ENCODE measurements around the gene MBNL2. TPM values are rescaled to one million over a fixed set of nuclear protein-coding genes. Genes with fewer than 3 reads are reported as not detected.
A peak's percentile ranks its signal among the peaks of the same experiment; 100 is the strongest.

MBNL2 gene
- total and polyA plus RNA-seq, 2 experiments from 2014 or later, result 46.7 to 79.5 TPM

GRCh38 chr13:97369261-97369893 is 147.2 kb downstream of the MBNL2 start:
- in situ Hi-C loops (cut with MboI), result loop anchor here (25.0 kb wide), 1 partner anchor 443 kb away; no protein-coding TSS in a partner anchor
- peak; percentile 49 for DNase-seq

GRCh38 chr13:97371486-97372109 is 149.5 kb downstream of the MBNL2 start:
- Histone ChIP-seq H3K9me3 (ENCODE audit: low read depth) (no peaks in the 10 kb centered on the region), H3K9ac (no peak overlapping the region), H2AFZ (no peak overlapping the region), H3F3A (ENCODE audit: insufficient read depth) (peaks cover 6% of the 10 kb centered on the region; the same call in 1 of the 2 replicates), H3K9me2 (ENCODE audit: insufficient read depth) (no peaks in the 10 kb centered on the region), H3K27ac (no peak overlapping the region), H3K27me3 (replicated peaks; ENCODE audit: insufficient read depth) (no peaks in the 10 kb centered on the region), H3K79me2 (ENCODE audit: insufficient read depth) (no peaks in the 10 kb centered on the region), H4K20me1 (ENCODE audit: insufficient read depth) (no peaks in the 10 kb centered on the region), H3K36me3 (ENCODE audit: low read depth) (0 out of 2 replicates have a peak, but pooled peaks cover 7% of the 10 kb centered on the region), H3K4me2 (ENCODE audit: unreplicated experiment) (no peak overlapping the region), H3K4me3 (no peak overlapping the region), H3K4me1 (ENCODE audit: insufficient read depth) (peaks cover 13% of the 10 kb centered on the region)
- TF ChIP-seq EZH2phosphoT487 (IDR thresholded peaks at IDR 0.05; ENCODE audit: insufficient read depth, low read depth) (no peak), EZH2 (IDR thresholded peaks at IDR 0.05; ENCODE audit: insufficient read depth, poor library complexity, severe bottlenecking) (no peak)
- in situ Hi-C loops (cut with MboI), result loop anchor here (25.0 kb wide), 1 partner anchor 441 kb away; no protein-coding TSS in a partner anchor
- DNase-seq, result no peak
- WGBS, 2 experiments (ENCODE audit: low coverage in 1 of 2, low lambda C conversion rate in 2 of 2, missing lambda C conversion rate in 2 of 2), result 91 to 93% methylated on average over 7 of the region's 7 CpGs

More at GRCh38 chr13:97369261-97369893, 147.2 kb downstream of the MBNL2 start:
- H4K20me1 ChIP-seq (ENCODE audit: insufficient read depth), result no peaks in the 10 kb centered on the region
- peaks cover 13% of the 10 kb centered on the region for H3K4me1 ChIP-seq (ENCODE audit: insufficient read depth)
- no peaks in the 10 kb centered on the region for H3K9me3 ChIP-seq (ENCODE audit: low read depth)
- 3 to 6% methylated on average over 4 of the region's 4 CpGs for WGBS, 2 experiments (ENCODE audit: low coverage in 1 of 2, low lambda C conversion rate in 2 of 2, missing lambda C conversion rate in 2 of 2)
- peak overlapping the region; percentile 60 for H3K27ac ChIP-seq
- H3K36me3 ChIP-seq (ENCODE audit: low read depth), result peaks cover 10% of the 10 kb centered on the region; the same call in 1 of the 2 replicates
- TF ChIP-seq EZH2 (IDR thresholded peaks at IDR 0.05; ENCODE audit: insufficient read depth, poor library complexity, severe bottlenecking), result no peak
- TF ChIP-seq EZH2phosphoT487 (IDR thresholded peaks at IDR 0.05; ENCODE audit: insufficient read depth, low read depth), result no peak
- no peaks in the 10 kb centered on the region for H3K9me2 ChIP-seq (ENCODE audit: insufficient read depth)
- peak overlapping the region; percentile 97 for H3K4me2 ChIP-seq (ENCODE audit: unreplicated experiment)
- H3K79me2 ChIP-seq (ENCODE audit: insufficient read depth), result no peaks in the 10 kb centered on the region
- H3K4me3 ChIP-seq, result peak overlapping the region; percentile 77
- H2AFZ ChIP-seq, result peak overlapping the region; percentile 65
- H3F3A ChIP-seq (ENCODE audit: insufficient read depth), result peaks cover 16% of the 10 kb centered on the region; the same call in 1 of the 2 replicates
- peak overlapping the region; percentile 79 for H3K9ac ChIP-seq
- no peaks in the 10 kb centered on the region for H3K27me3 ChIP-seq (replicated peaks; ENCODE audit: insufficient read depth)

GRCh38 chr13:97372936-97373335 is 150.8 kb downstream of the MBNL2 start:
- no peaks in the 10 kb centered on the region for H4K20me1 ChIP-seq (ENCODE audit: insufficient read depth)
- 59 to 77% methylated on average over 4 of the region's 4 CpGs for WGBS, 2 experiments (ENCODE audit: low coverage in 1 of 2, low lambda C conversion rate in 2 of 2, missing lambda C conversion rate in 2 of 2)
- H3K4me3 ChIP-seq, result no peak overlapping the region
- H2AFZ ChIP-seq, result no peak overlapping the region
- H3K9me2 ChIP-seq (ENCODE audit: insufficient read depth), result no peaks in the 10 kb centered on the region
- no peak overlapping the region for H3K9ac ChIP-seq
- no peak overlapping the region for H3K4me2 ChIP-seq (ENCODE audit: unreplicated experiment)
- peaks cover 7% of the 10 kb centered on the region for H3K4me1 ChIP-seq (ENCODE audit: insufficient read depth)
- no peak for TF ChIP-seq EZH2 (IDR thresholded peaks at IDR 0.05; ENCODE audit: insufficient read depth, poor library complexity, severe bottlenecking)
- no peak for TF ChIP-seq EZH2phosphoT487 (IDR thresholded peaks at IDR 0.05; ENCODE audit: insufficient read depth, low read depth)
- no peak overlapping the region for H3K27ac ChIP-seq
- no peaks in the 10 kb centered on the region for H3K79me2 ChIP-seq (ENCODE audit: insufficient read depth)
- H3K9me3 ChIP-seq (ENCODE audit: low read depth), result no peaks in the 10 kb centered on the region
- in situ Hi-C loops (cut with MboI), result loop anchor here (25.0 kb wide), 1 partner anchor 439 kb away; no protein-coding TSS in a partner anchor
- no peaks in the 10 kb centered on the region for H3K27me3 ChIP-seq (replicated peaks; ENCODE audit: insufficient read depth)
- 0 out of 2 replicates have a peak, but pooled peaks cover 8% of the 10 kb centered on the region for H3K36me3 ChIP-seq (ENCODE audit: low read depth)
- no peaks in the 10 kb centered on the region for H3F3A ChIP-seq (ENCODE audit: insufficient read depth)
- DNase-seq, result no peak

GRCh38 chr13:97373787-97374186 is 151.7 kb downstream of the MBNL2 start:
- Histone ChIP-seq H3K9ac (no peak overlapping the region), H3K4me3 (no peak overlapping the region), H3K9me3 (ENCODE audit: low read depth) (no peaks in the 10 kb centered on the region), H3K4me2 (ENCODE audit: unreplicated experiment) (no peak overlapping the region), H3K79me2 (ENCODE audit: insufficient read depth) (no peaks in the 10 kb centered on the region), H2AFZ (no peak overlapping the region), H3K27me3 (replicated peaks; ENCODE audit: insufficient read depth) (no peaks in the 10 kb centered on the region), H3K4me1 (ENCODE audit: insufficient read depth) (peaks cover 3% of the 10 kb centered on the region), H3F3A (ENCODE audit: insufficient read depth) (no peaks in the 10 kb centered on the region), H4K20me1 (ENCODE audit: insufficient read depth) (no peaks in the 10 kb centered on the region), H3K36me3 (ENCODE audit: low read depth) (0 out of 2 replicates have a peak, but pooled peaks cover 8% of the 10 kb centered on the region), H3K9me2 (ENCODE audit: insufficient read depth) (no peaks in the 10 kb centered on the region), H3K27ac (no peak overlapping the region)
- WGBS, 2 experiments (ENCODE audit: low coverage in 1 of 2, low lambda C conversion rate in 2 of 2, missing lambda C conversion rate in 2 of 2), result 86 to 92% methylated on average over 6 of the region's 6 CpGs
- no peak for DNase-seq
- TF ChIP-seq EZH2 (IDR thresholded peaks at IDR 0.05; ENCODE audit: insufficient read depth, poor library complexity, severe bottlenecking) (no peak), EZH2phosphoT487 (IDR thresholded peaks at IDR 0.05; ENCODE audit: insufficient read depth, low read depth) (no peak)
- in situ Hi-C loops (cut with MboI), result loop anchor here (25.0 kb wide), 1 partner anchor 439 kb away; no protein-coding TSS in a partner anchor
